ENCODE data around the gene C6orf132.
A peak's percentile ranks its signal among the peaks of the same experiment; 100 is the strongest.
"Not testable (repeated sequence)": the region's sequence is repeated elsewhere in the genome, so short reads cannot be mapped to it uniquely, and the experiment has no call there.

The C6orf132 gene

GRCh38 chr6:42159431-42160024 is 17.1 kb upstream of the C6orf132 start:
- no peak for DNase-seq (ENCODE audit: low spot score)

GRCh38 chr6:42158631-42159030 is 16.2 kb upstream of the C6orf132 start:
- DNase-seq (ENCODE audit: low spot score) = no peak

GRCh38 chr6:42158011-42158410 is 15.6 kb upstream of the C6orf132 start:
- DNase-seq (ENCODE audit: low spot score) = no peak

GRCh38 chr6:42156638-42157037 is 14.2 kb upstream of the C6orf132 start:
- DNase-seq (ENCODE audit: low spot score) = no peak

GRCh38 chr6:42155293-42155692 is 12.9 kb upstream of the C6orf132 start:
- DNase-seq (ENCODE audit: low spot score) = no peak

GRCh38 chr6:42154461-42155209 is 12.2 kb upstream of the C6orf132 start:
- no peak for DNase-seq (ENCODE audit: low spot score)

- DNase-seq (ENCODE audit: low spot score) = no peak
Observed at GRCh38 chr6:42153921-42154320, 11.5 kb upstream of the C6orf132 start.

- DNase-seq (ENCODE audit: low spot score) = not testable (repeated sequence)
Observed at GRCh38 chr6:42152528-42153213, 10.3 kb upstream of the C6orf132 start.

- no peak for DNase-seq (ENCODE audit: low spot score)
Observed at GRCh38 chr6:42152024-42152423, 9.6 kb upstream of the C6orf132 start.

- no peak for DNase-seq (ENCODE audit: low spot score)
Observed at GRCh38 chr6:42150254-42150653, 7.8 kb upstream of the C6orf132 start.

- DNase-seq (ENCODE audit: low spot score) = no peak
Observed at GRCh38 chr6:42148058-42148457, 5.6 kb upstream of the C6orf132 start.

GRCh38 chr6:42147138-42147562 is 4.7 kb upstream of the C6orf132 start:
- DNase-seq (ENCODE audit: low spot score) = no peak

GRCh38 chr6:42141603-42142117 is 760 bp downstream of the C6orf132 start:
- DNase-seq (ENCODE audit: low spot score) = no peak

- no peak for DNase-seq (ENCODE audit: low spot score)
Observed at GRCh38 chr6:42140756-42141602, 1.4 kb downstream of the C6orf132 start.

GRCh38 chr6:42140032-42140431 is 2.4 kb downstream of the C6orf132 start:
- no peak for DNase-seq (ENCODE audit: low spot score)

GRCh38 chr6:42138630-42139619 is 3.5 kb downstream of the C6orf132 start:
- no peak for DNase-seq (ENCODE audit: low spot score)

GRCh38 chr6:42138190-42138589 is 4.2 kb downstream of the C6orf132 start:
- no peak for DNase-seq (ENCODE audit: low spot score)

- no peak for DNase-seq (ENCODE audit: low spot score)
Observed at GRCh38 chr6:42137194-42137753, 5.1 kb downstream of the C6orf132 start.

- peak; percentile 55 for DNase-seq (ENCODE audit: low spot score)
Observed at GRCh38 chr6:42136508-42137193, 5.8 kb downstream of the C6orf132 start.

- no peak for DNase-seq (ENCODE audit: low spot score)
Observed at GRCh38 chr6:42135722-42136121, 6.7 kb downstream of the C6orf132 start.

Data from activated CD4-positive, alpha-beta T cell treated with anti-CD3 and anti-CD28 coated beads, Interleukin-2, Interleukin-4, amounts not matched to agents 100 ng/mL and 50 ng/mL, durations not matched to agents 16 hours and 8 hours (primary cell).